GM19023 (cell line): Measurements from ENCODE around the gene KCTD5.

Experiments
- ATAC-seq: cut with Tn5 transposase; IDR thresholded peaks from one replicate; pipeline ENCODE4 v1.9.1; 2021; ENCODE audit warnings: mild to moderate bottlenecking, moderate library complexity; ENCODE audit not compliant: unreplicated experiment

KCTD5 gene

GRCh38 chr16:2708955-2709587, 26.7 kb downstream of the KCTD5 start:
- ATAC-seq, result no peak

GRCh38 chr16:2709588-2709984, 27.3 kb downstream of the KCTD5 start:
- no peak for ATAC-seq

- ATAC-seq, result no peak
These were observed 27.8 kb downstream of the KCTD5 start for GRCh38 chr16:2710021-2710710.

- no peak for ATAC-seq
These were observed 28.4 kb downstream of the KCTD5 start for GRCh38 chr16:2710711-2711231.

GRCh38 chr16:2711370-2712062, 29.2 kb downstream of the KCTD5 start:
- no peak for ATAC-seq

GRCh38 chr16:2712063-2712441, 29.7 kb downstream of the KCTD5 start:
- ATAC-seq, result no peak

- no peak for ATAC-seq
These were observed 30.2 kb downstream of the KCTD5 start for GRCh38 chr16:2712546-2712945.

GRCh38 chr16:2713523-2713922, 31.2 kb downstream of the KCTD5 start:
- ATAC-seq, result no peak

GRCh38 chr16:2713985-2714774, 31.9 kb downstream of the KCTD5 start:
- ATAC-seq, result no peak

- ATAC-seq, result no peak
These were observed 32.7 kb downstream of the KCTD5 start for GRCh38 chr16:2715064-2715463.

- no peak for ATAC-seq
These were observed 33.2 kb downstream of the KCTD5 start for GRCh38 chr16:2715519-2715918.

- no peak for ATAC-seq
These were observed 33.9 kb downstream of the KCTD5 start for GRCh38 chr16:2715966-2716885.

GRCh38 chr16:2716948-2717347, 34.6 kb downstream of the KCTD5 start:
- no peak for ATAC-seq

- no peak for ATAC-seq
These were observed 35.3 kb downstream of the KCTD5 start for GRCh38 chr16:2717383-2718263.

GRCh38 chr16:2719328-2720063, 37.2 kb downstream of the KCTD5 start:
- ATAC-seq, result no peak

GRCh38 chr16:2720064-2720457, 37.7 kb downstream of the KCTD5 start, which contains the start of gene PRSS27:
TSS of gene PRSS27 (minus strand) at chr16:2720224. CDS start at chr16:2720160, 64 bp downstream.
- ATAC-seq, result no peak

- peak; percentile 81 for ATAC-seq
These were observed 38.7 kb downstream of the KCTD5 start for GRCh38 chr16:2720719-2721633.
